Loucy (cell line): ENCODE data around the gene GBGT1.

Source experiments
- H2AFZ ChIP-seq: fragments of 200-600 bp; sonication (generic); 2 replicates; pipeline ENCODE4 v1.6.0; 2016; ENCODE audit warnings: antibody characterized with exemption, mild to moderate bottlenecking, low read length, moderate library complexity
- H3F3A ChIP-seq: fragments of 200-600 bp; 2 replicates; pipeline ENCODE4 v1.6.0; 2016; ENCODE audit warnings: antibody characterized with exemption, low read depth, mild to moderate bottlenecking
- H3K27me3 ChIP-seq: fragments of 200-600 bp; sonication (generic); 2 replicates; pipeline ENCODE4 v1.6.1; 2014; ENCODE audit warnings: low read length, mild to moderate bottlenecking; ENCODE audit not compliant: insufficient read depth, poor library complexity, severe bottlenecking
- H3K36me3 ChIP-seq: fragments of 200-600 bp; sonication (generic); 2 replicates; pipeline ENCODE4 v1.6.1; 2016; ENCODE audit warnings: low read length; ENCODE audit not compliant: insufficient read depth
- H3K4me1 ChIP-seq: fragments of 200-600 bp; sonication (generic); 2 replicates; pipeline ENCODE4 v1.5.1; 2014; ENCODE audit warnings: low read length, mild to moderate bottlenecking; ENCODE audit not compliant: insufficient read depth, poor library complexity, severe bottlenecking
- H3K4me2 ChIP-seq: fragments of 200-600 bp; sonication (generic); 2 replicates; pipeline ENCODE4 v1.6.0; 2014; ENCODE audit warnings: antibody characterized with exemption, low read length, low read depth, mild to moderate bottlenecking; ENCODE audit not compliant: poor library complexity, severe bottlenecking
- H3K4me3 ChIP-seq: fragments of 200-600 bp; sonication (generic); 2 replicates; pipeline ENCODE4 v1.5.1; 2014; ENCODE audit warnings: low read length, mild to moderate bottlenecking, mixed read lengths; ENCODE audit not compliant: poor library complexity, severe bottlenecking
- H3K79me2 ChIP-seq: fragments of 200-600 bp; sonication (generic); 2 replicates; pipeline ENCODE4 v1.6.1; 2014; ENCODE audit warnings: low read length; ENCODE audit not compliant: insufficient read depth
- H3K9ac ChIP-seq: fragments of 200-600 bp; sonication (generic); 2 replicates; pipeline ENCODE4 v1.6.0; 2014; ENCODE audit warnings: mild to moderate bottlenecking, low read depth, low read length, moderate library complexity; ENCODE audit not compliant: poor library complexity, severe bottlenecking
- H3K9me2 ChIP-seq: fragments of 200-600 bp; sonication (generic); replicated peaks from 2 replicates; pipeline ENCODE4 v1.6.1; 2016; ENCODE audit warnings: low read depth, low read length, mixed read lengths
- H3K9me3 ChIP-seq: fragments of 200-600 bp; sonication (generic); 2 replicates; pipeline ENCODE4 v1.6.1; 2014; ENCODE audit warnings: mild to moderate bottlenecking, antibody characterized with exemption, low read length, low read depth; ENCODE audit not compliant: insufficient read depth
- H4K20me1 ChIP-seq: fragments of 200-600 bp; sonication (generic); 2 replicates; pipeline ENCODE4 v1.6.0; 2014; ENCODE audit warnings: antibody characterized with exemption, low read length, mild to moderate bottlenecking; ENCODE audit not compliant: insufficient read depth, poor library complexity, severe bottlenecking
- EZH2phosphoT487 ChIP-seq: fragments of 200-600 bp; IDR thresholded peaks from 2 replicates; pipeline ENCODE4 v1.6.1; 2018; ENCODE audit warnings: antibody characterized with exemption, mild to moderate bottlenecking, moderate library complexity, borderline replicate concordance
- TF ChIP-seq, protein P1 (sequence below): fragments of 200-600 bp; sonication (generic); conservative IDR thresholded peaks from 2 replicates; pipeline ENCODE4 v1.5.1; 2014; ENCODE audit warnings: mild to moderate bottlenecking, antibody characterized with exemption, low read length

The GBGT1 gene

DNA sequence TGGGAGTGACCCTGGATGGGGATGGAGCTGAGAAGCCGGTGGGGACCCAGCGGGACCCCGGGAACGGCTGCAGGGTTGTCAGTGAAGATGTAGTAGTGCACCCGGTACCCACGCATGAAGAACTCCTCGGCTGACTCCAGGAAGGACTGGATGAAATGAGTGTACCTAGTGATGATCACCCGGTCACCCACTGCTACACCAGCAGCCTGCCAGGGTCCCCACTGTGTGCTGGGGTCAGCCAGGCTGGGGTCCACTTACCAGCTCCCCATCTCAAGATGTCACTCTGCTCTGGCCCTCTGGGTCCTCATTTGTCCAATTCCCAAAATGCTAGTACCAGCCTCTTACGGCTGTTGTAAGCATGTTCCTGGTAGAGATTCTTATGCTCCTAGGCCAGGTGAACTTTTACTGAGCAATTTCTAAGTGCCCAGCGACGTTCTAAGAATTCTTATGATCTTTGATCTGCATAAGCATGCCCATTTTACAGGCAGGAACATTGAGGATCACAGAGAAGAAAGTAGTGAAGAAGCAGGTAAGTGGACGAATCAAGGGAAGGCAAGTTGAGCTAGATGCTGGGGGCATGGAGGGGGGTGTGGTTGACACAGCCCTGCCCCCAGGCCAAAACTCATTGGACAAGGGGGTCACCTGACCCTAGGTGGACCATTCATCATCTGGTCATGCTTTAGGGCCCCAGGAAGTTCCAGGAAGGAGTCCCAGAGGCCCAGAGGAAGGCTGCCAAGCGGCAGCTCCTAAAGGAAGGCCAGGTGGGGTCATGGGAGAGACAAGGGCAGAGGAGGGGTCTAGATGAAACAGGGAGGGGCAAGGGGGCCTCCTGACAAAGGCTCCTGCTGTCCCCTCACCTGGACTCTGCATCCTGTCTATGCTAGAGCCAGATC is 9.4 kb downstream of the GBGT1 start:
- no peak overlapping the region for H3K9ac ChIP-seq
- 0 out of 2 replicates have a peak, but pooled peaks cover 2% of the 10 kb centered on the region for H3F3A ChIP-seq
- H3K27me3 ChIP-seq = no peaks in the 10 kb centered on the region
- H3K79me2 ChIP-seq = no peaks in the 10 kb centered on the region
- no peaks in the 10 kb centered on the region for H3K9me2 ChIP-seq
- no peaks in the 10 kb centered on the region for H3K36me3 ChIP-seq
- peaks cover 3% of the 10 kb centered on the region for H3K4me1 ChIP-seq
- no peaks in the 10 kb centered on the region for H3K9me3 ChIP-seq
- H2AFZ ChIP-seq = no peak overlapping the region
- H4K20me1 ChIP-seq = no peaks in the 10 kb centered on the region
- TF ChIP-seq EZH2phosphoT487 = no peak
- TF ChIP-seq, protein P1, sequence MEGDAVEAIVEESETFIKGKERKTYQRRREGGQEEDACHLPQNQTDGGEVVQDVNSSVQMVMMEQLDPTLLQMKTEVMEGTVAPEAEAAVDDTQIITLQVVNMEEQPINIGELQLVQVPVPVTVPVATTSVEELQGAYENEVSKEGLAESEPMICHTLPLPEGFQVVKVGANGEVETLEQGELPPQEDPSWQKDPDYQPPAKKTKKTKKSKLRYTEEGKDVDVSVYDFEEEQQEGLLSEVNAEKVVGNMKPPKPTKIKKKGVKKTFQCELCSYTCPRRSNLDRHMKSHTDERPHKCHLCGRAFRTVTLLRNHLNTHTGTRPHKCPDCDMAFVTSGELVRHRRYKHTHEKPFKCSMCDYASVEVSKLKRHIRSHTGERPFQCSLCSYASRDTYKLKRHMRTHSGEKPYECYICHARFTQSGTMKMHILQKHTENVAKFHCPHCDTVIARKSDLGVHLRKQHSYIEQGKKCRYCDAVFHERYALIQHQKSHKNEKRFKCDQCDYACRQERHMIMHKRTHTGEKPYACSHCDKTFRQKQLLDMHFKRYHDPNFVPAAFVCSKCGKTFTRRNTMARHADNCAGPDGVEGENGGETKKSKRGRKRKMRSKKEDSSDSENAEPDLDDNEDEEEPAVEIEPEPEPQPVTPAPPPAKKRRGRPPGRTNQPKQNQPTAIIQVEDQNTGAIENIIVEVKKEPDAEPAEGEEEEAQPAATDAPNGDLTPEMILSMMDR = no peak
- H3K4me3 ChIP-seq = no peak overlapping the region
- no peak overlapping the region for H3K4me2 ChIP-seq

DNA sequence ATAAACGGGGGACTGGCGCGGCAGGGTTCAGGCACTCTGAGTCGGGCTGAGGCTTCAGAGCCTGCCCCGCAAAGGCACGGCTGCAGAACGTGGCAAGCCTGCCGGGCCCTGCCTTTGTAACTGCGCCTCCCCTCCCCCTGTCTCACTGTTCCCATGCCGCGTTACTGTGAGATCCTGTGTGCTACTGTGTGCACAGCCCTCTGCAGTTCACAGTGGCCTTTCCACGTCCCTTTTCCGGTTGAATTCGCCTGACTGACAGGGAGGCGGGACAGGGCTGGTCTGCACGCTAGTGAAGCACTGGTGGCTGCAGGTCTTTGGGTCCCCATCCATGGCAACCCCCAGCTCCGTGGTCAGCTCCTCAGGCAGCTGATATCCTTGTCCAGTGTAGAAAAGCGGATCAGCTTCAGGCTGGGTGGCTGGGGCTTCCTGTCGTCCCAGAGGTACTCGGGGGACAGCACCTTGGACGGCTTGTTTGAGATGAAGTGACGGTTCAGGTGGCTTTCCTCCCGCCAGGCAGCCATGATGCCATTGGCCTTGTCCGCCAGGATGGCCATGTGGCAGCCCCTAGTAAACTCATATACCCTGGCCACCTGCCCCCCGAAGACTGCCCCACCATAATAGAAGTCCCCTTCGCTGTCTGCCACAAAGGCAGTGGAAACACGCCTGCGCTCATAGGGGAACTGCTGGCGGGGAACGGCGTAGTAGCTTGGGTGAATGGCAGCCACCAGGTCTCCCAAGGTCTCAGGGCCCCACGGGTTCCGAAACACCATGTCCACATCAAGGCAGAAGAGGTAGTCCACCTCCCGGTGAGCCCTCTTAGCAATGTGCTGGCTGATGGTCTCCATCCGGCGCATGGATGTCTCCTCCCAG is 10.3 kb downstream of the GBGT1 start:
- H3K9ac ChIP-seq = no peak overlapping the region
- peaks cover 4% of the 10 kb centered on the region for H3K79me2 ChIP-seq
- H3K27me3 ChIP-seq = no peaks in the 10 kb centered on the region
- H3K4me3 ChIP-seq = no peak overlapping the region
- no peaks in the 10 kb centered on the region for H3K9me3 ChIP-seq
- no peak for TF ChIP-seq EZH2phosphoT487
- TF ChIP-seq, protein P1 = no peak
- no peak overlapping the region for H3K4me2 ChIP-seq
- H3F3A ChIP-seq = 0 out of 2 replicates have a peak, but pooled peaks cover 2% of the 10 kb centered on the region
- H3K4me1 ChIP-seq = peaks cover 3% of the 10 kb centered on the region
- H3K9me2 ChIP-seq = no peaks in the 10 kb centered on the region
- no peaks in the 10 kb centered on the region for H3K36me3 ChIP-seq
- no peaks in the 10 kb centered on the region for H4K20me1 ChIP-seq
- no peak overlapping the region for H2AFZ ChIP-seq

DNA sequence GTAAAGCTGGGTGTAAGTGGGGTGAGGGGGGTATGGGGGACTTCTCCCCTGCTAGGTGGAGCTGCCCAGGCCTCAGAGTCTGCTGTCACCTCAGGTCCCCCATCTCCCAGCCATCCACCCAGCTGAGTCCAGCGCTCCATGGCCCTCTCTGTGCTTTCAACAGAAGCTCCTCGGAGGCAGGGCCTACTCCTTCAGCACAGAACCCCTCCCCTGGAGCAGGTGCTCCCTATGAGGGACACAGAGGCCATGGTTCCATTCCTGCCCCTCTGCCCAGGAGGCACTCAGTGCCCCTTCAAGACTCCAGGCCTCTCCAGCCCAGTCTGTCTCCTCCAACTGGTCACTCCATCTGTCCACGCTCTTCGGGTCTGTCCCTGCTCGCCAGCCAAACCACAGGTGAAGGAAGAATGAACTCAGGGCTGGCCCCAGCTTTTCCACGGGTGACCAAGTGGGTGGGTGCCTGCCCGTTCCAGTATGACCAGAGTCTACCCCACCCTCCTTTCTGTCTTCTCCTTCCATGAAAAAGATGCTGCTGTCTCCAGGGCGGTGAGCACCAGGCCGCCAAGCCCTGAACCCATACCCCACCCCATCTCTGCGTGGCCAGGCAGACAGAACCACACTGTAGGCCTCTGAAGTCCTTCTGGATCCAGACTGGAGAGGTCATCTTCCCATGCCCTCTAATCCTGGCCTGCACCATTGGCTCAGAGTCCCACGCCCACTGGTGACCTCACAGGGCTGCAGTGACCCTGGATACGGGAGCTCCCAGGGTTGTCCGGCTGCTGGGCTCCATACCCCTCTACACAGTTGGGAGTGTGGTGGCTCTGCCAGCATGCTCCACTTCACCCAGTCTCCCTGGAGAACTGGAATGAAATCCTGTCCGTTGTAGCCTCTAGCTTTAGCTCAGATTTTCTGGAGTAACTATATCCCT is 11.9 kb downstream of the GBGT1 start:
- peaks cover 14% of the 10 kb centered on the region for H4K20me1 ChIP-seq
- H3K79me2 ChIP-seq = peaks cover 20% of the 10 kb centered on the region
- no peak overlapping the region for H2AFZ ChIP-seq
- peaks cover 13% of the 10 kb centered on the region for H3K4me1 ChIP-seq
- H3F3A ChIP-seq = 0 out of 2 replicates have a peak, but pooled peaks cover 2% of the 10 kb centered on the region
- no peak overlapping the region for H3K9ac ChIP-seq
- no peak overlapping the region for H3K4me3 ChIP-seq
- H3K9me3 ChIP-seq = no peaks in the 10 kb centered on the region
- H3K36me3 ChIP-seq = no peaks in the 10 kb centered on the region
- no peaks in the 10 kb centered on the region for H3K9me2 ChIP-seq
- TF ChIP-seq, protein P1 = no peak
- no peak for TF ChIP-seq EZH2phosphoT487
- H3K4me2 ChIP-seq = no peak overlapping the region
- no peaks in the 10 kb centered on the region for H3K27me3 ChIP-seq
